K562 (cell line): ENCODE results near the gene MMS19.

ENCODE experiments used
- CBFA2T2 ChIP-seq: fragments of 450-650 bp; conservative IDR thresholded peaks from 2 replicates; pipeline ENCODE4 v1.6.1; 2017; ENCODE audit warnings: mild to moderate bottlenecking
- GABPA ChIP-seq: fragments of 200-800 bp; sonication (Bioruptor generic); conservative IDR thresholded peaks from 2 replicates; pipeline ENCODE4 v1.6.1; 2016; ENCODE audit warnings: low read depth, missing genetic modification characterization, missing compliant biosample characterization
- POLR2A ChIP-seq: fragments of 450-650 bp; conservative IDR thresholded peaks from 2 replicates; pipeline ENCODE4 v1.6.1; 2016
- POLR2AphosphoS2 ChIP-seq: IDR thresholded peaks from 2 replicates; pipeline ENCODE4 v1.6.1; 2012; ENCODE audit warnings: low read length, improper control_type of control experiment
- POLR2AphosphoS5 ChIP-seq: IDR thresholded peaks from 2 replicates; pipeline ENCODE4 v1.6.1; 2011; ENCODE audit warnings: mild to moderate bottlenecking, low read depth, low read length, moderate library complexity; ENCODE audit not compliant: control insufficient read depth, insufficient read depth
- SIRT6 ChIP-seq: IDR thresholded peaks from one replicate; pipeline ENCODE4 v1.6.1; 2012; ENCODE audit warnings: low read depth, mild to moderate bottlenecking, control low read depth, inconsistent platforms, low read length, moderate library complexity
- SIX5 ChIP-seq, 2 experiments: IDR thresholded peaks; 2 replicates each; pipeline ENCODE4 v1.6.1; 2011; ENCODE audit warnings: low read length in 2 of 2, borderline replicate concordance in 1 of 2, low read depth in 1 of 2, mild to moderate bottlenecking in 1 of 2, moderate library complexity in 1 of 2; ENCODE audit not compliant: insufficient read depth in 1 of 2
- TAF1 ChIP-seq: IDR thresholded peaks from 2 replicates; pipeline ENCODE4 v1.6.1; 2011; ENCODE audit warnings: mild to moderate bottlenecking, low read length, moderate library complexity; ENCODE audit not compliant: insufficient read depth, control insufficient read depth, severe bottlenecking; ENCODE audit errors: extremely low read depth
- TCF7 ChIP-seq: sonication (generic); IDR thresholded peaks from 2 replicates; pipeline ENCODE4 v1.6.1; 2016; ENCODE audit warnings: antibody characterized with exemption, borderline replicate concordance
- TEAD1 ChIP-seq, 2 experiments: fragments of 450-650 bp in 1 of 2; sonication (generic) in 1 of 2; formaldehyde crosslinking; IDR thresholded peaks; 2 replicates each; pipeline versions ENCODE4 v1.4.0 to v1.8.0; 2020 to 2022; ENCODE audit warnings: mild to moderate bottlenecking in 2 of 2, missing genetic modification reagents in 1 of 2
- ZBTB1 ChIP-seq: sonication (generic); formaldehyde crosslinking; IDR thresholded peaks from 2 replicates; pipeline ENCODE4 v1.8.1; 2023; ENCODE audit warnings: missing genetic modification reagents, low read depth, mild to moderate bottlenecking, borderline replicate concordance
- TF ChIP-seq, protein P1 (sequence below), 3 experiments: IDR thresholded peaks in 2 of 3; conservative IDR thresholded peaks in 1 of 3; 2 replicates each; pipeline ENCODE4 v1.5.1; 2011 to 2012; ENCODE audit warnings: low read length in 3 of 3, mild to moderate bottlenecking in 3 of 3, control low read depth in 2 of 3, improper control_type of control experiment in 1 of 3, inconsistent platforms in 1 of 3, low read depth in 1 of 3, mixed read lengths in 1 of 3, moderate library complexity in 1 of 3; ENCODE audit not compliant: insufficient read depth in 2 of 3
- TF ChIP-seq, protein P2 (sequence below): fragments of 250-450 bp; sonication (Bioruptor Pico); IDR thresholded peaks from 2 replicates; pipeline ENCODE4 v1.4.0; 2020; ENCODE audit warnings: mild to moderate bottlenecking, moderate library complexity

DNA sequence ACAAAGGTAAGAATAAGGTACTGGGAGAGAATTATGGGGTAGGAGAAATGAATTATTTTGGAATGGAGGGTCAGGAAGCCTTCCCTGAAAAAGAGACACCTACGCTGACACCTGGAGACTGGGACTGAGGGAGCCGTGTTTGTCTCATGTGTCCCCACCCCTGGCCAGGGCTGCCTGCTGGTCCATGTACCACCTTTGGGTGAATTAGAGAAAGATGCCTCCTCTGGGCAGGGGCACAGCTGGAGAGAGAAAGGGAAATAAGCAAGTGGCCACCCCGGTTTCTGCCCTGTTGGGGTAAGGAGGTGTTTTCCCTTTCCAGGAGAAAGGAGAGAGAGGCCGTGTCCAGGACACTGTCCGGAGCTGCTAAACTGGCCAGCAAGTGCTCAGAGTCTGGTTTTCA, 22.3 kb upstream of the MMS19 start:
- TF ChIP-seq POLR2AphosphoS5 (no peak), POLR2A (no peak), SIRT6 (no peak), GABPA (no peak), SIX5 (IDR thresholded peaks at IDR 0.05; ENCODE audit: borderline replicate concordance in 1 of 2, insufficient read depth in 1 of 2, low read depth in 1 of 2, low read length in 2 of 2) (no peak), ZBTB1 (CRISPR knock-in tag) (no peak), CBFA2T2 (no peak), TCF7 (no peak), POLR2AphosphoS2 (no peak), TAF1 (no peak), TEAD1 (CRISPR knock-in tag; IDR thresholded peaks at IDR 0.05) (no peak)
- TF ChIP-seq, protein P1, sequence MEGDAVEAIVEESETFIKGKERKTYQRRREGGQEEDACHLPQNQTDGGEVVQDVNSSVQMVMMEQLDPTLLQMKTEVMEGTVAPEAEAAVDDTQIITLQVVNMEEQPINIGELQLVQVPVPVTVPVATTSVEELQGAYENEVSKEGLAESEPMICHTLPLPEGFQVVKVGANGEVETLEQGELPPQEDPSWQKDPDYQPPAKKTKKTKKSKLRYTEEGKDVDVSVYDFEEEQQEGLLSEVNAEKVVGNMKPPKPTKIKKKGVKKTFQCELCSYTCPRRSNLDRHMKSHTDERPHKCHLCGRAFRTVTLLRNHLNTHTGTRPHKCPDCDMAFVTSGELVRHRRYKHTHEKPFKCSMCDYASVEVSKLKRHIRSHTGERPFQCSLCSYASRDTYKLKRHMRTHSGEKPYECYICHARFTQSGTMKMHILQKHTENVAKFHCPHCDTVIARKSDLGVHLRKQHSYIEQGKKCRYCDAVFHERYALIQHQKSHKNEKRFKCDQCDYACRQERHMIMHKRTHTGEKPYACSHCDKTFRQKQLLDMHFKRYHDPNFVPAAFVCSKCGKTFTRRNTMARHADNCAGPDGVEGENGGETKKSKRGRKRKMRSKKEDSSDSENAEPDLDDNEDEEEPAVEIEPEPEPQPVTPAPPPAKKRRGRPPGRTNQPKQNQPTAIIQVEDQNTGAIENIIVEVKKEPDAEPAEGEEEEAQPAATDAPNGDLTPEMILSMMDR (IDR thresholded peaks at IDR 0.05 in 2 of 3, conservative IDR thresholded peaks at IDR 0.05 in 1 of 3; ENCODE audit: insufficient read depth in 2 of 3, low read depth in 1 of 3, low read length in 3 of 3), result no peak
- TF ChIP-seq, protein P2, sequence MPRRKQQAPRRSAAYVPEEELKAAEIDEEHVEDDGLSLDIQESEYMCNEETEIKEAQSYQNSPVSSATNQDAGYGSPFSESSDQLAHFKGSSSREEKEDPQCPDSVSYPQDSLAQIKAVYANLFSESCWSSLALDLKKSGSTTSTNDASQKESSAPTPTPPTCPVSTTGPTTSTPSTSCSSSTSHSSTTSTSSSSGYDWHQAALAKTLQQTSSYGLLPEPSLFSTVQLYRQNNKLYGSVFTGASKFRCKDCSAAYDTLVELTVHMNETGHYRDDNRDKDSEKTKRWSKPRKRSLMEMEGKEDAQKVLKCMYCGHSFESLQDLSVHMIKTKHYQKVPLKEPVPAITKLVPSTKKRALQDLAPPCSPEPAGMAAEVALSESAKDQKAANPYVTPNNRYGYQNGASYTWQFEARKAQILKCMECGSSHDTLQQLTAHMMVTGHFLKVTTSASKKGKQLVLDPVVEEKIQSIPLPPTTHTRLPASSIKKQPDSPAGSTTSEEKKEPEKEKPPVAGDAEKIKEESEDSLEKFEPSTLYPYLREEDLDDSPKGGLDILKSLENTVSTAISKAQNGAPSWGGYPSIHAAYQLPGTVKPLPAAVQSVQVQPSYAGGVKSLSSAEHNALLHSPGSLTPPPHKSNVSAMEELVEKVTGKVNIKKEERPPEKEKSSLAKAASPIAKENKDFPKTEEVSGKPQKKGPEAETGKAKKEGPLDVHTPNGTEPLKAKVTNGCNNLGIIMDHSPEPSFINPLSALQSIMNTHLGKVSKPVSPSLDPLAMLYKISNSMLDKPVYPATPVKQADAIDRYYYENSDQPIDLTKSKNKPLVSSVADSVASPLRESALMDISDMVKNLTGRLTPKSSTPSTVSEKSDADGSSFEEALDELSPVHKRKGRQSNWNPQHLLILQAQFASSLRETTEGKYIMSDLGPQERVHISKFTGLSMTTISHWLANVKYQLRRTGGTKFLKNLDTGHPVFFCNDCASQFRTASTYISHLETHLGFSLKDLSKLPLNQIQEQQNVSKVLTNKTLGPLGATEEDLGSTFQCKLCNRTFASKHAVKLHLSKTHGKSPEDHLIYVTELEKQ (CRISPR knock-in tag), result no peak
